Lung (tissue), 12 donors: ENCODE measurements around the gene COL18A1. TPM values are rescaled to one million over a fixed set of nuclear protein-coding genes. Genes with fewer than 3 reads are reported as not detected.

Experiments used
- ATAC-seq: fragments of 200-7000 bp; cut with Tn5 transposase; one replicate; pipeline ENCODE4 v1.9.1; 2020; ENCODE audit warnings: moderate number of reproducible peaks; ENCODE audit not compliant: insufficient read depth, low FRiP score
- DNase-seq, 3 donors: peaks; one replicate each; pipeline ENCODE4 v3.0.0-alpha.2; 2013 to 2017
- H3K27ac ChIP-seq, 2 donors: one replicate each; pipeline ENCODE4 v1.5.1; 2013; ENCODE audit warnings: mild to moderate bottlenecking in 2 of 2, moderate library complexity in 2 of 2, control low read depth in 1 of 2, inconsistent platforms in 1 of 2, low read depth in 1 of 2, low read length in 1 of 2
- H3K27me3 ChIP-seq, 3 donors: one replicate each; pipeline ENCODE4 v1.5.1; 2013; ENCODE audit warnings: low read length in 2 of 3; ENCODE audit not compliant: control insufficient read depth in 3 of 3, insufficient read depth in 3 of 3
- H3K36me3 ChIP-seq, 4 donors: one replicate each; pipeline ENCODE4 v1.5.1; 2013; ENCODE audit warnings: low read length in 4 of 4, mild to moderate bottlenecking in 1 of 4, moderate library complexity in 1 of 4; ENCODE audit not compliant: control insufficient read depth in 4 of 4, insufficient read depth in 4 of 4
- H3K4me1 ChIP-seq, 5 donors: one replicate each; pipeline ENCODE4 v1.5.1; 2013; ENCODE audit warnings: low read length in 5 of 5, mild to moderate bottlenecking in 2 of 5, moderate library complexity in 1 of 5; ENCODE audit not compliant: control insufficient read depth in 5 of 5, insufficient read depth in 5 of 5
- H3K4me3 ChIP-seq: one replicate; pipeline ENCODE4 v1.5.1; 2013; ENCODE audit warnings: mild to moderate bottlenecking, control low read depth, moderate library complexity
- H3K9ac ChIP-seq, 2 donors: one replicate each; pipeline ENCODE4 v1.5.1; 2013; ENCODE audit warnings: low read length in 2 of 2, control low read depth in 1 of 2; ENCODE audit not compliant: insufficient read depth in 1 of 2
- H3K9me3 ChIP-seq, 4 donors: one replicate each; pipeline ENCODE4 v1.5.1; 2013; ENCODE audit warnings: low read length in 3 of 4, mild to moderate bottlenecking in 1 of 4, moderate library complexity in 1 of 4; ENCODE audit not compliant: control insufficient read depth in 4 of 4, insufficient read depth in 3 of 4
- CTCF ChIP-seq: IDR thresholded peaks from 2 replicates; pipeline ENCODE4 v1.5.1; 2012; ENCODE audit warnings: mild to moderate bottlenecking; ENCODE audit errors: control extremely low read depth, extremely low read depth
- WGBS, 2 donors: extraction: QIAGEN DNeasy Blood & Tissue Kit; methylation state at CpG; one replicate each; pipeline ENCODE4 v1.1.7; 2013; 5-methylcytosine and 5-hydroxymethylcytosine counted together
- polyA plus RNA-seq, 2 donors: library from polyadenylated mRNA; stranded (reverse); fragments of 200-250 nt; gene quantifications; one replicate each; pipeline ENCODE4 v1.2.1, GENCODE V29; 2013
- total RNA-seq, 2 donors: library from RNA; depleted of rRNA in 1 of 2; stranded (reverse); fragments of >200 nt in 1 of 2; gene quantifications; one replicate each; pipeline ENCODE4 v1.2.1, GENCODE V29; 2014 to 2021
- donor health status: control.
- donor health status: control.
- donor health status: Bipolar disorder and iron deficiency.
- donor health status: healthy.
- donor health status: DM: yes; HTN: yes; CAD: no.

COL18A1 gene
- total and polyA plus RNA-seq, 4 donors, result 42.7 to 102 (median 45.8) TPM

GRCh38 chr21:45377325-45377709 is 27.6 kb upstream of the COL18A1 start:
- 83 to 92% methylated on average over 5 of the region's 5 CpGs for WGBS, 2 donors
- Histone ChIP-seq H3K27ac (no peak overlapping the region), H3K27me3 (no peaks in the 10 kb centered on the region), H3K36me3 (no peaks in the 10 kb centered on the region), H3K4me3 (no peak overlapping the region), H3K9me3 (peaks cover 0 to under 1% (median 0%) of the 10 kb centered on the region in 4 donors), H3K9ac (no peak overlapping the region), H3K4me1 (no peaks in the 10 kb centered on the region)
- no peak for DNase-seq
- no peak for TF ChIP-seq CTCF
- no peak for ATAC-seq

- 67% methylated on average over 5 of the region's 5 CpGs for WGBS, 2 donors
- H3K4me3 ChIP-seq, result no peak overlapping the region
- no peaks in the 10 kb centered on the region for H3K27me3 ChIP-seq
- TF ChIP-seq CTCF, result no peak
- no peak overlapping the region for H3K27ac ChIP-seq
- no peak overlapping the region for H3K9ac ChIP-seq
- no peak for ATAC-seq
- H3K4me1 ChIP-seq, result no peaks in the 10 kb centered on the region
- H3K9me3 ChIP-seq, result peaks cover 0 to 3% (median 0%) of the 10 kb centered on the region in 4 donors
- DNase-seq, result no peak
- no peaks in the 10 kb centered on the region for H3K36me3 ChIP-seq
These were observed 27.1 kb upstream of the COL18A1 start for GRCh38 chr21:45377866-45378257.

GRCh38 chr21:45378258-45378966 is 26.6 kb upstream of the COL18A1 start:
- Histone ChIP-seq H3K27ac (no peak overlapping the region), H3K9me3 (peaks cover 0 to 3% (median 0%) of the 10 kb centered on the region in 4 donors), H3K4me3 (no peak overlapping the region), H3K27me3 (no peaks in the 10 kb centered on the region), H3K9ac (no peak overlapping the region), H3K4me1 (peaks cover 0 to 4% (median 0%) of the 10 kb centered on the region in 5 donors), H3K36me3 (no peaks in the 10 kb centered on the region)
- no peak for TF ChIP-seq CTCF
- peak; percentile 20 to 29 (median 29) for DNase-seq
- ATAC-seq, result no peak
- 48 to 54% methylated on average over 13 of the region's 13 CpGs for WGBS, 2 donors
